HEK293 (cell line): ENCODE measurements around the gene OVOL2.

Experiments used
- CTCF ChIA-PET: fragments of 350-600 bp; formaldehyde crosslinking; extraction: SDS; loops from one replicate; lab custom pipeline; 2021; ENCODE audit warnings: antibody characterized with exemption; lab: Yijun Ruan, JAX
- POLR2A ChIA-PET: fragments of 300-600 bp; formaldehyde crosslinking; extraction: SDS; loops from one replicate; lab custom pipeline; 2020; ENCODE audit warnings: antibody characterized with exemption, inconsistent platforms; lab: Yijun Ruan, JAX
- H3K27ac ChIP-seq: fragments of 200-500 bp; sonication (Bioruptor generic); 2 replicates; pipeline ENCODE4 v1.5.1; 2014; ENCODE audit warnings: low read depth, low read length, control low read depth, inconsistent platforms; ENCODE audit errors: extremely low read depth
- H3K36me3 ChIP-seq, 2 experiments: fragments of 200-500 bp in 1 of 2; sonication (Bioruptor generic) in 1 of 2; 1 replicate in 1 of 2; 2 replicates in 1 of 2; pipeline ENCODE4 v1.5.1; 2014 to 2017; ENCODE audit warnings: inconsistent platforms in 2 of 2, low read length in 2 of 2; ENCODE audit not compliant: control insufficient read depth in 2 of 2, insufficient read depth in 1 of 2
- H3K4me1 ChIP-seq: fragments of 200-500 bp; sonication (Bioruptor generic); 2 replicates; pipeline ENCODE4 v1.5.1; 2014; ENCODE audit warnings: mild to moderate bottlenecking, low read length, inconsistent platforms; ENCODE audit not compliant: control insufficient read depth, insufficient read depth
- H3K4me3 ChIP-seq: 2 replicates; pipeline ENCODE4 v1.5.1; 2011; ENCODE audit warnings: low read depth, mild to moderate bottlenecking, control low read depth, low read length, moderate library complexity
- H3K9me3 ChIP-seq: fragments of 200-500 bp; sonication (Bioruptor generic); 2 replicates; pipeline ENCODE4 v1.5.1; 2014; ENCODE audit warnings: low read depth, low read length, inconsistent platforms; ENCODE audit not compliant: control insufficient read depth, insufficient read depth
- KLF1 ChIP-seq: fragments of 450-650 bp; formaldehyde crosslinking; IDR thresholded peaks from 2 replicates; pipeline ENCODE4 v1.5.1; 2016; ENCODE audit warnings: missing biosample characterization, missing genetic modification characterization
- KLF8 ChIP-seq: fragments of 450-650 bp; formaldehyde crosslinking; IDR thresholded peaks from 2 replicates; pipeline ENCODE4 v1.5.1; 2016; ENCODE audit warnings: missing biosample characterization, missing genetic modification characterization
- YY2 ChIP-seq: fragments of 450-650 bp; formaldehyde crosslinking; IDR thresholded peaks from 2 replicates; pipeline ENCODE4 v1.5.1; 2016; ENCODE audit warnings: missing biosample characterization, missing genetic modification characterization
- ZBTB21 ChIP-seq: fragments of 450-650 bp; formaldehyde crosslinking; IDR thresholded peaks from 2 replicates; pipeline ENCODE4 v1.5.1; 2017; ENCODE audit warnings: missing biosample characterization, missing genetic modification characterization
- ZFP69B ChIP-seq: fragments of 450-650 bp; formaldehyde crosslinking; IDR thresholded peaks from 2 replicates; pipeline ENCODE4 v1.5.1; 2016; ENCODE audit warnings: missing biosample characterization, missing genetic modification characterization
- ZNF140 ChIP-seq: fragments of 450-650 bp; formaldehyde crosslinking; IDR thresholded peaks from 2 replicates; pipeline ENCODE4 v1.5.1; 2016; ENCODE audit warnings: missing biosample characterization, missing genetic modification characterization
- ZNF174 ChIP-seq: fragments of 450-650 bp; formaldehyde crosslinking; IDR thresholded peaks from 2 replicates; pipeline ENCODE4 v1.5.0; 2017; ENCODE audit warnings: missing biosample characterization, mild to moderate bottlenecking, missing genetic modification characterization
- ZNF214 ChIP-seq: fragments of 450-650 bp; formaldehyde crosslinking; IDR thresholded peaks from 2 replicates; pipeline ENCODE4 v1.5.1; 2017; ENCODE audit warnings: missing biosample characterization, mild to moderate bottlenecking, missing genetic modification characterization, borderline replicate concordance
- ZNF239 ChIP-seq: fragments of 450-650 bp; formaldehyde crosslinking; IDR thresholded peaks from 2 replicates; pipeline ENCODE4 v1.5.1; 2016; ENCODE audit warnings: missing biosample characterization, missing genetic modification characterization
- ZNF404 ChIP-seq: fragments of 450-650 bp; formaldehyde crosslinking; IDR thresholded peaks from 2 replicates; pipeline ENCODE4 v1.5.1; 2017; ENCODE audit warnings: missing biosample characterization, missing genetic modification characterization
- ZNF600 ChIP-seq: fragments of 450-650 bp; formaldehyde crosslinking; IDR thresholded peaks from 2 replicates; pipeline ENCODE4 v1.5.1; 2016; ENCODE audit warnings: missing biosample characterization, missing genetic modification characterization
- ZNF658 ChIP-seq: fragments of 450-650 bp; formaldehyde crosslinking; IDR thresholded peaks from 2 replicates; pipeline ENCODE4; 2016; ENCODE audit warnings: missing biosample characterization, missing genetic modification characterization
- ZNF707 ChIP-seq: fragments of 450-650 bp; formaldehyde crosslinking; IDR thresholded peaks from 2 replicates; pipeline ENCODE4 v1.5.1; 2016; ENCODE audit warnings: missing biosample characterization, missing genetic modification characterization
- ZNF76 ChIP-seq: fragments of 450-650 bp; formaldehyde crosslinking; IDR thresholded peaks from 2 replicates; pipeline ENCODE4; 2016; ENCODE audit warnings: low read depth, missing biosample characterization, missing genetic modification characterization, borderline replicate concordance
- TF ChIP-seq, protein P1 (sequence below): fragments of 450-650 bp; formaldehyde crosslinking; IDR thresholded peaks from 2 replicates; pipeline ENCODE4 v1.5.1; 2016; ENCODE audit warnings: missing biosample characterization, missing genetic modification characterization
- TF ChIP-seq, protein P2 (sequence below): fragments of 450-650 bp; formaldehyde crosslinking; IDR thresholded peaks from 2 replicates; pipeline ENCODE4 v1.5.1; 2016; ENCODE audit warnings: missing biosample characterization, missing genetic modification characterization, borderline replicate concordance
- TF ChIP-seq, protein P3 (sequence below): fragments of 450-650 bp; formaldehyde crosslinking; IDR thresholded peaks from 2 replicates; pipeline ENCODE4 v1.5.1; 2016; ENCODE audit warnings: missing biosample characterization, missing genetic modification characterization
- TF ChIP-seq, protein P4 (sequence below): fragments of 450-650 bp; formaldehyde crosslinking; IDR thresholded peaks from 2 replicates; pipeline ENCODE4 v1.5.1; 2016; ENCODE audit warnings: missing biosample characterization, missing genetic modification characterization, borderline replicate concordance

OVOL2 gene

DNA sequence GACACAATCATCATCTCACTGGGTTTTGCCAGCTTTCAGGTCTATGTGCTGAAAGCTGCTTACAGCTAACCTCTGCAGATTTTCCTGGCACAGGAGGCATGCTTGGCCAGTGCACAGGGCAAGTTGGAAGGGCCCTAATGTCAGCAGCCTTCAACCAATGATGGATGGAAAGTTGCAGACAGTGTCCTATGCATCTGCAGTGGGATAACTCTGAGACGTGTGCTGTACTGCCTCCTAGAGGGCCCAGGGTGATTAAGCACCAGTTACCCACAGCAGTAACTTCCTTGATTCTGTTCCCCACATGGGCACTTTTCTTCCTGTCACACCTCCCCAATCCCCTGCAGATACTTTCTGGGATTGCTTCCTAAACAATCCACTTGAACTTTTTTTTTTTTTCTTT is 38.6 kb downstream of the OVOL2 start:
- Histone ChIP-seq H3K9me3 (no peaks in the 10 kb centered on the region), H3K27ac (no peak overlapping the region), H3K36me3 (peaks cover 0 to 14% of the 10 kb centered on the region in 2 experiments; a peak in 2 of 3 replicates), H3K4me1 (no peaks in the 10 kb centered on the region), H3K4me3 (no peak overlapping the region)
- CTCF ChIA-PET: interaction anchor here (0.6 to 1.1 kb wide), 3 partner anchors 171 to 310 kb away, joined by 3 to 4 read pairs (median 3); no protein-coding TSS in a partner anchor
- POLR2A ChIA-PET: no interaction called here
- TF ChIP-seq, protein P1, sequence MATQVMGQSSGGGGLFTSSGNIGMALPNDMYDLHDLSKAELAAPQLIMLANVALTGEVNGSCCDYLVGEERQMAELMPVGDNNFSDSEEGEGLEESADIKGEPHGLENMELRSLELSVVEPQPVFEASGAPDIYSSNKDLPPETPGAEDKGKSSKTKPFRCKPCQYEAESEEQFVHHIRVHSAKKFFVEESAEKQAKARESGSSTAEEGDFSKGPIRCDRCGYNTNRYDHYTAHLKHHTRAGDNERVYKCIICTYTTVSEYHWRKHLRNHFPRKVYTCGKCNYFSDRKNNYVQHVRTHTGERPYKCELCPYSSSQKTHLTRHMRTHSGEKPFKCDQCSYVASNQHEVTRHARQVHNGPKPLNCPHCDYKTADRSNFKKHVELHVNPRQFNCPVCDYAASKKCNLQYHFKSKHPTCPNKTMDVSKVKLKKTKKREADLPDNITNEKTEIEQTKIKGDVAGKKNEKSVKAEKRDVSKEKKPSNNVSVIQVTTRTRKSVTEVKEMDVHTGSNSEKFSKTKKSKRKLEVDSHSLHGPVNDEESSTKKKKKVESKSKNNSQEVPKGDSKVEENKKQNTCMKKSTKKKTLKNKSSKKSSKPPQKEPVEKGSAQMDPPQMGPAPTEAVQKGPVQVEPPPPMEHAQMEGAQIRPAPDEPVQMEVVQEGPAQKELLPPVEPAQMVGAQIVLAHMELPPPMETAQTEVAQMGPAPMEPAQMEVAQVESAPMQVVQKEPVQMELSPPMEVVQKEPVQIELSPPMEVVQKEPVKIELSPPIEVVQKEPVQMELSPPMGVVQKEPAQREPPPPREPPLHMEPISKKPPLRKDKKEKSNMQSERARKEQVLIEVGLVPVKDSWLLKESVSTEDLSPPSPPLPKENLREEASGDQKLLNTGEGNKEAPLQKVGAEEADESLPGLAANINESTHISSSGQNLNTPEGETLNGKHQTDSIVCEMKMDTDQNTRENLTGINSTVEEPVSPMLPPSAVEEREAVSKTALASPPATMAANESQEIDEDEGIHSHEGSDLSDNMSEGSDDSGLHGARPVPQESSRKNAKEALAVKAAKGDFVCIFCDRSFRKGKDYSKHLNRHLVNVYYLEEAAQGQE (tag by site-specific recombination): no peak
- TF ChIP-seq ZNF600 (tag by site-specific recombination): no peak
- no peak for TF ChIP-seq ZNF76
- TF ChIP-seq ZFP69B (tag by site-specific recombination): no peak
- TF ChIP-seq ZNF658 (tag by site-specific recombination): no peak
- TF ChIP-seq, protein P2, sequence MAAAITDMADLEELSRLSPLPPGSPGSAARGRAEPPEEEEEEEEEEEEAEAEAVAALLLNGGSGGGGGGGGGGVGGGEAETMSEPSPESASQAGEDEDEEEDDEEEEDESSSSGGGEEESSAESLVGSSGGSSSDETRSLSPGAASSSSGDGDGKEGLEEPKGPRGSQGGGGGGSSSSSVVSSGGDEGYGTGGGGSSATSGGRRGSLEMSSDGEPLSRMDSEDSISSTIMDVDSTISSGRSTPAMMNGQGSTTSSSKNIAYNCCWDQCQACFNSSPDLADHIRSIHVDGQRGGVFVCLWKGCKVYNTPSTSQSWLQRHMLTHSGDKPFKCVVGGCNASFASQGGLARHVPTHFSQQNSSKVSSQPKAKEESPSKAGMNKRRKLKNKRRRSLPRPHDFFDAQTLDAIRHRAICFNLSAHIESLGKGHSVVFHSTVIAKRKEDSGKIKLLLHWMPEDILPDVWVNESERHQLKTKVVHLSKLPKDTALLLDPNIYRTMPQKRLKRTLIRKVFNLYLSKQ (tag by site-specific recombination): no peak
- no peak for TF ChIP-seq ZBTB21 (tag by site-specific recombination)
- TF ChIP-seq ZNF239: no peak
- TF ChIP-seq KLF1: no peak
- TF ChIP-seq ZNF214 (tag by site-specific recombination): no peak
- TF ChIP-seq ZNF140 (tag by site-specific recombination): no peak
- TF ChIP-seq, protein P3, sequence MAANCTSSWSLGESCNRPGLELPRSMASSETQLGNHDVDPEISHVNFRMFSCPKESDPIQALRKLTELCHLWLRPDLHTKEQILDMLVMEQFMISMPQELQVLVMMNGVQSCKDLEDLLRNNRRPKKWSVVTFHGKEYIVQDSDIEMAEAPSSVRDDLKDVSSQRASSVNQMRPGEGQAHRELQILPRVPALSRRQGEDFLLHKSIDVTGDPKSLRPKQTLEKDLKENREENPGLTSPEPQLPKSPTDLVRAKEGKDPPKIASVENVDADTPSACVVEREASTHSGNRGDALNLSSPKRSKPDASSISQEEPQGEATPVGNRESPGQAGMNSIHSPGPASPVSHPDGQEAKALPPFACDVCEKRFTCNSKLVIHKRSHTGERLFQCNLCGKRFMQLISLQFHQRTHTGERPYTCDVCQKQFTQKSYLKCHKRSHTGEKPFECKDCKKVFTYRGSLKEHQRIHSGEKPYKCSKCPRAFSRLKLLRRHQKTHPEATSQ (tag by site-specific recombination): no peak
- no peak for TF ChIP-seq ZNF404 (tag by site-specific recombination)
- no peak for TF ChIP-seq ZNF174 (tag by site-specific recombination)
- TF ChIP-seq ZNF707: no peak
- TF ChIP-seq YY2 (tag by site-specific recombination): no peak
- TF ChIP-seq KLF8 (tag by site-specific recombination): no peak
- TF ChIP-seq, protein P4, sequence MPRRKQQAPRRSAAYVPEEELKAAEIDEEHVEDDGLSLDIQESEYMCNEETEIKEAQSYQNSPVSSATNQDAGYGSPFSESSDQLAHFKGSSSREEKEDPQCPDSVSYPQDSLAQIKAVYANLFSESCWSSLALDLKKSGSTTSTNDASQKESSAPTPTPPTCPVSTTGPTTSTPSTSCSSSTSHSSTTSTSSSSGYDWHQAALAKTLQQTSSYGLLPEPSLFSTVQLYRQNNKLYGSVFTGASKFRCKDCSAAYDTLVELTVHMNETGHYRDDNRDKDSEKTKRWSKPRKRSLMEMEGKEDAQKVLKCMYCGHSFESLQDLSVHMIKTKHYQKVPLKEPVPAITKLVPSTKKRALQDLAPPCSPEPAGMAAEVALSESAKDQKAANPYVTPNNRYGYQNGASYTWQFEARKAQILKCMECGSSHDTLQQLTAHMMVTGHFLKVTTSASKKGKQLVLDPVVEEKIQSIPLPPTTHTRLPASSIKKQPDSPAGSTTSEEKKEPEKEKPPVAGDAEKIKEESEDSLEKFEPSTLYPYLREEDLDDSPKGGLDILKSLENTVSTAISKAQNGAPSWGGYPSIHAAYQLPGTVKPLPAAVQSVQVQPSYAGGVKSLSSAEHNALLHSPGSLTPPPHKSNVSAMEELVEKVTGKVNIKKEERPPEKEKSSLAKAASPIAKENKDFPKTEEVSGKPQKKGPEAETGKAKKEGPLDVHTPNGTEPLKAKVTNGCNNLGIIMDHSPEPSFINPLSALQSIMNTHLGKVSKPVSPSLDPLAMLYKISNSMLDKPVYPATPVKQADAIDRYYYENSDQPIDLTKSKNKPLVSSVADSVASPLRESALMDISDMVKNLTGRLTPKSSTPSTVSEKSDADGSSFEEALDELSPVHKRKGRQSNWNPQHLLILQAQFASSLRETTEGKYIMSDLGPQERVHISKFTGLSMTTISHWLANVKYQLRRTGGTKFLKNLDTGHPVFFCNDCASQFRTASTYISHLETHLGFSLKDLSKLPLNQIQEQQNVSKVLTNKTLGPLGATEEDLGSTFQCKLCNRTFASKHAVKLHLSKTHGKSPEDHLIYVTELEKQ (tag by site-specific recombination): no peak
- TF ChIP-seq, all 188 proteins: peak for 0
